ENCODE results near the gene CHST15.

DNA sequence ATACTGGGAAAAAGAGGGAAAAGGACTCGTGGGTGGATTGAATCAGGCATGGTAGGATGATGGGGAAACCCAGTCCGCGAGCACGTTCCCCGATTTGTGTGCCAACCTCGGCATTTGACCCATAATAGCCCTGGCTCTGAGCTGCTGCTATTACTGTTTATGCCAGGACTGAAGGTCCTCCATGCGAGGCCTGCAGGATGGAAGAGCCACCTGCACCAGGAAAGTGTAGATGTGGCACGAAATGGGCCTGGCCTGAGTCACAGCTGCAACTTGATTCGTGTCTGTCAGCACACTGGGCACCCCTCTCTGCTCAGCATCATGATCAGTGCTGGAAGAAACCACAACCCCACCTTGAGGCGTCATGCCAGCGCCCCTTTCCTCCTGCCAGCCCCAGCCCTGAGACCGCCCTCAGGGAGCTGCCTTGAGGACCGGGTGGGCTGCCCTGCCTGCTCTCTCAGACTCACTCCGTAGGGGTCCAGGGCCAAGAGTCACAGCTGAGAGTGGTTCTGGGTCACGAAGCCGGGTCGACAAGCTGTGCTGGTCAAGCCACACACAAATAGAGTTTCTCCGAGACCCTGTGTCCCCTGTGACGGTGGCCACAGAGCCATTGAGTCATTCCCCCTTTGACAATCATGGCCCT lies 74.4 kb downstream of the CHST15 start:
- TF ChIP-seq POLR2A (IDR thresholded peaks at IDR 0.05; ENCODE audit: low read depth, low read length) (no peak), POLR2AphosphoS5 (IDR thresholded peaks at IDR 0.05; ENCODE audit: low read depth, low read length) (no peak)

All from GM12891 (cell line).